ENCODE results near the gene MDM2.

DNA sequence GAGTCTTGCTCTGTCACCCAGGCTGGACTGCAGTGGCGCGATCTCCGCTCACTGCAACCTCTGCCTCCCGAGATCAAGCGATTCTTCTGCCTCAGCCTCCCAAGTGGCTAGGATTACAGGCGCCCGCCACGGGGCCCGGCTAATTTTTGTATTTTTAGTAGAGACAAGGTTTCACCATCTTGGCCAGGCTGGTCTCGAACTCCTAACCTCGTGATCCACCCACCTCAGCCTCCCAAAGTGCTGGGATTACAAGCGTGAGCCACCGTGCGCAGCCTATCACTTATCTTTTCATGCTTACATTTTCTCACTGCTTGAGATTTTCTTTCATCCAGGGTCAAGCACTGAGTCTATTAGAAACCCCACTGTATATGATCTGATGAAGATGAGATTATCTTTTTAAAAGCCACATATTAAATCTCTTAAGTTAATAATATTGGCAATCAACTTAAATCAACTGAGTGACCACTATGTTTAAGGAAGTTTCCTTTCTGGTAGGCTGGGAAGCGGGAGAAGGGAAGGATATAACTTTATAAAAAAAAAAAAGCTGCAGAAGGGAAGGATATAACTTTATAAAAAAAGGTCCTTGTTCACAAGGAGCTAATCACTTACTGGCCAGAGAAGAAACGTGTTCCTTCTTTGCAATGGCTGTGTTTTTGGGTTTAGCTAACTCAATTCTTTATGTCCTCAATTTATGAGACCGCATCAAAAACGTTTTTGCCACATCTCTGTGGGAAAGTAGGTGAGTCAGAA lies 1.3 kb upstream of the MDM2 start:
- TF ChIP-seq YY1 (IDR thresholded peaks at IDR 0.05; ENCODE audit: low read depth) (no peak), CEBPB (IDR thresholded peaks at IDR 0.05) (no peak), RAD21 (IDR thresholded peaks at IDR 0.05; ENCODE audit: low read depth) (no peak)
